Stimulated activated CD4-positive, alpha-beta T cell treated with anti-CD3 and anti-CD28 coated beads, Interleukin-12 subunit alpha, Interleukin-12 subunit beta, amount 100 ng/mL, for 48 hours (primary cell): ENCODE results near the gene EXOC6.

ENCODE experiments used
- DNase-seq, 3 donors: peaks; one replicate each; pipeline ENCODE4 v3.0.0-alpha.2; 2020; ENCODE audit warnings: low read depth in 2 of 3, low spot score in 1 of 3

The EXOC6 gene

GRCh38 chr10:93106631-93107072, 258.3 kb downstream of the EXOC6 start:
- DNase-seq, result no peak
